Left colon (tissue), 2 donors: Measurements from ENCODE around the gene RPTOR. TPM values are rescaled to one million over a fixed set of nuclear protein-coding genes. Genes with fewer than 3 reads are reported as not detected.

Experiments
- ATAC-seq: fragments of 200-7000 bp; cut with Tn5 transposase; one replicate; pipeline ENCODE4 v1.9.1; 2020; ENCODE audit warnings: mild to moderate bottlenecking, moderate library complexity
- DNase-seq, 2 donors: peaks; one replicate each; pipeline ENCODE4 v3.0.0-alpha.2; 2020
- intact Hi-C, 2 donors: fragments of 100-400 bp; cut with DNase I in 1 of 2; cut with micrococcal nuclease in 1 of 2; formaldehyde crosslinking; loops; one replicate each; pipeline versions ENCODE4 v1.11.2 to v1.14.0; 2022; cut with DNase I, micrococcal nuclease
- total RNA-seq, 2 donors: library from RNA; stranded (reverse); fragmentation: NEBNext Ultra II Directional; extraction: Animal tissue kit (Norgen Biotek cat#: 25700); gene quantifications; one replicate each; pipeline ENCODE4 v1.2.1, GENCODE V29; 2021
- donor health status: DM: no; HTN: no; CAD: no.
- donor health status: DM: yes; HTN: yes; CAD: no.

Gene RPTOR
- total RNA-seq, 2 donors from 2014 or later = 33.4 to 35.7 TPM

DNA sequence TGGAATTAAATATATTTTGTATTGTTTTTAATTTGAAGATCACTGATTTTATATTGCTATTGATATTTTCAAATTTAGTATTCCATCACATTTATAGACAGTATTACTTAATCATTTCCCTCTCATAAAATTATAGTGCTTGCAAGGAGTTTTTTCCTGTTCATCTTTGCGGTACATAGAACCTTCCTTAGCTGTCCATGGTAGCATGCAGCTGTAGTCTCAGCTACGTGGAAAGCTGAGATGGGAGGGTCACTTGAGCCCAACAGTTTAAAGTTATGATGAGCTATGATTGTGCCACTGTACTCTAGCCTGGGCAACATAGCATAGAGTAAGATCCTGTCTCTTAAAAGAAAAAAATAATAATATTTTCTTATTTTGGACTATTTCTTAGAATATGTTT lies 231.2 kb downstream of the RPTOR start:
- intact Hi-C loops = no loop called here
- ATAC-seq = no peak

DNA sequence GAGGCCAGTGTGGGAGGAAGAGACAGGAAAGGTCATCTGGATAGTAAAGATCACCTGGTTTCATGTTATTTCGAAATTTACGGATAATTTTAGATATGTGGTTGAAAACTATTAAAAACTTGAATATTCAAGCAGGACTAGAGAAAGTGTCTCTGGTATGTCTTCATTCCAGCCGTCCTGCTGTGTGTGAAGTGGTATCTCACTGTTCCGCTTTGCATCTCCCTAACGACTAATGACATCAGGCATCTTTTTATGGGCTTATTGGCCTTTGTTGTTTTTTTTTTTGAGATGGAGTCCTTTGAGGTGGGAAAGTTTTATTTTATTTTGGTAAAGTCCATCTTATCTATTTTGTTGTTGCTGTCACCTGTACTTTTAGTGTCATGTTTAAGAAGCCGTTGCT lies 232.6 kb downstream of the RPTOR start:
- intact Hi-C loops = no loop called here
- ATAC-seq = no peak
- no peak for DNase-seq

More for the DNA sequence above, 231.2 kb downstream of the RPTOR start:
- DNase-seq = no peak

DNA sequence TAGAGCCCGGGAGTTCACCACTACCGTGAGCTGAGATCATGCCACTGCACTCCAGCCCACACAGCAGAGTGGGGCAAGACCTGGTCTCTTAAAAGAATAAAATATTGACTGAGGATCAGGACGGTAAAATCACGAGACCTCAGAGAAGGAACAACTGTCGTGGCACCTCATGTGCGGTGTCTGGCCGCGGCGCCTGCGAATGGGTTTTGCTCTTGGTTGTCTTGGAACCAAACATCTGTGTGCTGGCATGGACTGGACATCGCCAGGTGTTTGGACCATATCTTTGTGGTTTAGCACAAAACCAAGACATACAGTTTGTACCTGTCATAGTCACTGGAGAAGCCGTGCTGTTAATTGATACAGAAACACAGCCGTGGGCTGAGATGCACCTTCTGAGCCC lies 234.1 kb downstream of the RPTOR start:
- no peak for ATAC-seq
- intact Hi-C loops = no loop called here
- no peak for DNase-seq

DNA sequence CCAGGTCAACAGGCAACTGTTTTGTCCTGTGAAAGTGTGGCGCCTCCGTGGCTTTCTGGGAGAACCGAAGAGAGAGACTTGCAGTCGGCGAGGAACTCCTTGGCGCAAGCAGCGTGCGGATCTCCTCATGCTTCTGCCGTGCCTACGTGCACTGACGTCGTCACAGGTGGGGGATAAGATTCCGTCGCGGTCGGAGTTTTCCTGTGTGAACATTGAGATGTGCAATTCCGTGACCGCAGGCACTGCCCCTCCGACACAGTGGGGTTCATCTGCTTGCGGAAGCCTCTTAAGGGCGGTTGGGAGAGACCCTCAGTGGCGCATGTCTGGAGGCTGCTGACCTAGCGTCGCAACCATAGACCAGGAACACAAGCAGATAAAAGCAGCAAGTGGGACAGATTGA lies 234.7 kb downstream of the RPTOR start:
- ATAC-seq = no peak
- DNase-seq = no peak
- intact Hi-C loops = no loop called here

DNA sequence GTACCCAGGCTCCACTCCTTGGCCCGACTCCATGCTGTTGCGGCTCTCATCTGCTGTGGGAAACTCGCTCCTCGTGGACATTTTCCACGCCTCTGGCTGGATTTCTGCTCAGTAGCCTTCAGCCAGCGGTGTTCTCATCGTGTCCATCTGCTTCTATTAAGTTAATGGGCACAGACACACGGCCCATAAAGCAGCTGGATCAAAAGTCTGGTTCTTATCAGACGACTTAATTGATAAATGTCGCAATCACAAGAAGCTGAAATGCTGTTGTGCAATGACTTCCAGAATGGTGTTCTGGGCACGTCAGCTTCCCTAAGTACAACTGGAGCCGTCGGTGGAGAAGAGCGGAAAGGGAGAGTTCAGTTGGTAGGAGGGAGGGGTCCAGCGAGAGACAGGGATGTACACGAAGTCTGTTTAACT lies 235.3 kb downstream of the RPTOR start:
- DNase-seq (no peak), ATAC-seq (no peak)
- intact Hi-C loops = no loop called here

DNA sequence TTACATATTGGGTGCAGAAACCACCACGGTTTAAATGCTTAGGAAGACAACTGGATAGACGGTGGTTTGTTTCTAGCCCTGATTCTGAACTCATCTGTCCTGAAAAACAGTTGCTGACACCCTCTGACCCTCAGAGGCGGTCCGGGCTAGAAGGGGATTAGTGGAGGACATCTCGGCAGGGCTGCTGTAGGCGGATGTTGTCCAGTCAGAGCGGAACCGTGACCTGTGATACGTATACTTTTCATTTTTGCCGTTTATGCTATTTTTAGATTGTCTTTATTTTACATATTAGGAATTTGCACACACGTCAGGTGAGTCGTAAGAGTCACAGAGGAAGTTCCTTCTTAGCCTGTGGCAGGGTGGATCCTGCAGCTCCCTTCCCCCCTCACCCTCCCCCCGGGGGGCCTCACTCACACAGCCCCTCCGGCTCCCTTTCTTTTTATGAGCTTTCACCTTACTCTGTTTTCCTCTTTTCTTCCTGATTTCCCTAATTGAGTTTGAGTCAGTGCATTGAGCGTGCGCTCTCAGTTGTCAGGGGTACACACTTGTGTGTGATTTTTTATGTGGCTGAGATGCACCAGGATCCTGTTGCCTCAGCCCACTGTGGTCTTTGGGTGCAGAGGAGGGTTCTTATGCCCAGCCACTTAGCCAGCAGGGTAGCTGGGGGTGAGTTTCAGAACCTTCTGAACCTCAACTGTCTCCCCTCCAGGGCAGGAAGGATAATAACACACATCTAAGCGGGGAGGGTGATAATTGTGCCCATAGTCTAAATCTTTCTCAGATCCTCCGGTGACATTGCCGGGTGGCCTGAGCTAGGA lies 236.0 kb downstream of the RPTOR start:
- intact Hi-C loops = no loop called here
- no peak for DNase-seq
- ATAC-seq = no peak

DNA sequence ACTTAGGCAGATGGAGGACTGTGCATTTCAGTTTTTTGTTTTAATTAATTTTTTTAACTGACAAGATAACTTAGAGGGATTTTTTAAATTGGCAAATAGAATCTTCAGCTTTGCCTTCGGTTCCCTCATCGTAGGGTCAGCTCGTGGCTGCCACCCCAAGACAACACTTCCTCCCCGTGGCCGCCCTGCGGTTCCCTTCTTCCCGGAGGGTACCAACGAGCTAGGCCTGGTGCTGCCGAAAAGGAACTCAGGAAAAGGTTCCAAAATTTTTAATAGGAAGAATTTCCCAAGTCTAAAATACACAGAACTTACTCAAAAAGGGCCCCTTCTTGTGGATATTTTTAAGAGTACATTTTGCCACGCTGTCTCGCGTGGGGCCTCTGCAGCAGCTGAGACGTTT lies 236.6 kb downstream of the RPTOR start:
- DNase-seq (no peak), ATAC-seq (no peak)
- intact Hi-C loops = no loop called here

DNA sequence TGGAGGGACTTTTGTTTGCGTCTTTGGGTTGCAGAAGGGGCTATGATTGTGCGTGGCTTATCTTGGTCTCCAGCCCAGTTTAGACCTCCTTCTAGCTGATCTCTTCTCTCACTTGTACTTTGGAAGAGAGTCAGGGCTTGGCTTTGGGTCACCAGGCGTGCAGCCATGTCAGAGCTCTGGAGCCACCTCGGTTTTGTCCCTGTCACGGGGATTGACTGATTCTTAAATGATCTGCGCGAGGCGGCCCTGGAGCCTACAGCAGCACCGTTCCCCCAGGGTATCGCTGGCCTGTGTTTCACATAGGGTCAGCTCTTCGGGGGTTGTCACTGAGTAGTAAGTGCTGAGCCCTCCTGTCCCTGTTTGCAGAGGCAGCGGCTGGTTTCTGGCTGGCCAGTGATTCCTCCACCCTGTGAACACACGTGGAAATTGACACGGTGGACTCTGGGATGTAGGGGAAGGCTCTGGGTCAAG lies 237.2 kb downstream of the RPTOR start:
- intact Hi-C loops = no loop called here
- no peak for DNase-seq
- ATAC-seq = no peak

DNA sequence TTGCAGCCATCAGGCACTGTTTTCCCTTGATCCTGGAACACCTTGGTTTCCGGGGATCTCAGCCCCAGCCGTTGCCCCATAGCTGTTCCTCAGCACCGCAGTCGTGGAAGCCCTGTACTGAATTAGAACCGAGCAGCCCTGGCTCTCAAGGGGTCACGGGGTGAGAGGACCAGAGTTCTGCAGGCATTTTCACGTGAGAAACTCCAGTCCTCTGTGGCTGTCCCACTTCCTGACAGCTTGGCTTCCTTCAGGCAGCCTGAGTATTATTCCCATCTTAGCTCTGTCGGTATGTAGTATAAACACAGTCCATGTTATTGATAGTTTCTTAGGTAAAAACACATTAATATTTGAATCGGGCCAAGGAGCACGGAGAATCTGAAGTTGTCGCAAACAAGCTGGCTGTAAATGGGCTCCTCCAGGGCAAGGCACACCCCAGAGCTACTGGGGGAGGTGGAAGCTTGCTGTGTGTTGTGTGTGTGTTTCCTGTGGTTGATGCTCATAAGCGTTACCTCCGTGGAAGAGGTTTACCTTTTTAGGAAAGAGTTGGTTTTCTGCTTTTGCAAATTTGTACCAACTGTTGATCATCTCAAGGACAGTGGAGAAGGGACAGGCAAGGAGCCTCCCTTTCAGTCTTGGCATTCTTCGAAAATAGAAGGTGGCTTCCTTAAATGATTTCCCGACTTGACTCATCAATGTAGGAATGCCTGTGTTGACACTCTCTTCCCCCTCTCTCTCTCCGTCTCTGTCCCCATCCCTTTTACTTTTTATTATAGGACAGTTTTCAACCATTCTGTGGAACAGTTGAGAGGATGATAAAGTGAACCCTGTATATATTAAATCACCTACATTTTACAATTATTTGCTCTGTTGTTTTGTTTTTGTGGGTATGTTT lies 238.1 kb downstream of the RPTOR start:
- intact Hi-C loops = no loop called here
- ATAC-seq (no peak), DNase-seq (no peak)

DNA sequence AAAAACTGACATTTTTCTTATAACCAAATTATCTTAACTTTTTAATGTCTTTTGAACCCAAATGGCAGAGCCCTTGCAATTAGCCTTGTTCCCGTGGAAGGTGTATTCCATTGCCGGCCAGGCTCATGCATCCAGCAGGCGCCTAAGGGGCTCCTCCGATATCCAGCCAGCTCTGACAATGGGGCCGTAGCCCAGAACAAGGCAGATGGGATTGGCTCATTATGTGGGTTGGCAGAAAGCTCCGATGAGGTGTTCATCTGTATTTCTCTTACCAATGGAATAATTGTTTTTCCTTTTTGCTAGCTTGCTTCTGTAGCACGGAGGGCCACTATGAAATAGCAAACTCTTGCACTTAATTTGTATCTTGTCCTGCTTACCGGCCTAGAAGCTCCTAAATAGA lies 238.8 kb downstream of the RPTOR start:
- ATAC-seq (no peak), DNase-seq (no peak)
- intact Hi-C loops = no loop called here

DNA sequence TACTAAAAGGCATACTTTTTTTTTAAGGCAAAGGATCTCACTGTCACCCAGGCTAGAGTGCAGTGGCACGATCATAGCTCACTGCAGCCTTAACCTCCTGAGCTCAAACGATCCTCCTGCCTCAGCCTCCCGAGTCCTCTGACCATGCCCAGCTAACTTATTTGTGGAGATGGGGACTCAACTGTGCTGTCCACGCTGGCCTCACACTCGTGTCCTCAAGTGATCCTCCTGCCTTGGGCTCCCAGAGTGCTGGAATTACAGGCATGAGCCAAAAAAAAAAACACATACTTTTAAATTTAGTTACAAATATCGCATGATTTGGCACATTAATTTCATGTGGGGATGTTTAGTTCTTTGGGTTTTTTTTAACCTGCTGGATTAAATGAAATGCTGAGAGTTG lies 239.3 kb downstream of the RPTOR start:
- intact Hi-C loops = no loop called here
- ATAC-seq (no peak), DNase-seq (no peak)

DNA sequence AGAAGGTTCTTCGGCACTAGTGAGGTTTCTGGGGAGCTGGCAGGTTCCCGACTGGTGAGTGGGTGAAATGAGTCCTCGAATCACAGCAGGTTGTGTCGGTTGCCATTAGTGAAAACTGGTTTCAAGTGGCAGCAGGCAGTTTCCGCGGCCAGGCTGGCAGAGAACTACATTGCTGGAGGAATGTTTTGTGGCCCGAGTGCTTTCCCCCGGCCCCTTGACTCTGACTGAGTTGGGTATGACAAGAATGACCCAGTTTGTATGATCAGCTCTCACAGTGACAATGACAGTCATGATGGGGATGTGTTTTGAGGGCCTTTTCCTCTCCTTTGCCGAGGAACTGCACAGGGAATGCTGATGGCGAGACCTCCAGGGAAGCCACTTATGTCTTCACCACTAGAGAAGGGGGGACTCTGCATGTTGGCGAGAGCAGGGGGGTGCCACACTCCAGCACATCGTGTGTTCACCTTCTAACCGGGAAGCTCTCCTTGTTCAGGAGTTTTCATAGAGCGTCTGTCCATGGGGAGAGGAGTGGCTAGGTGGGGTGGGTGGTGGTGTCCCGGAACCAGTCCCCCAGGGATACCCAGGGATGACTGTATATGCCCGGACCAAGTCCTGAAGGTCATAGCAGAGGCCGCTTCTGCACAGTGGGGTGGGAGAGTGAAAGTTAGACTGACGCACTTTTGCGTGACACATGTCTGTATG lies 241.0 kb downstream of the RPTOR start:
- no peak for ATAC-seq
- intact Hi-C loops = no loop called here
- no peak for DNase-seq

DNA sequence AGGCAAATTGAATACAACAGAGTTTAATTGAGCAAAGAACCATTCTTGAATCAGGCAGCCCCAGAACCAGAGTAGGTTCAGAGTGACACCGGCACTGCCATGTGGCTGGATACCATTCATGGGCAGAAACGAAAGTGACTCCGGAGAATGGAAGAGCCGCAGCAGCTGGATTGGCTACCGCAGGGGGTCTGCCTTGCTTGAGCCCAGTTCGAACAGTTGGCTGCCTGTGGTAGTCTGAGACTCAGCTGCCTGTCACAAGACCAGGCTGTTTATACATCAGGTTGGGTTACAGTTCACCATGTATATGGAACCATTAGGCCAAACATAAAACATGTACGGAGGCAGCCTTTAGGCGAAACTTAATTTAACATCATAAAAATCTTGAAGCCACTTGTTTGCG lies 241.8 kb downstream of the RPTOR start:
- no peak for ATAC-seq
- no peak for DNase-seq
- intact Hi-C loops = no loop called here

DNA sequence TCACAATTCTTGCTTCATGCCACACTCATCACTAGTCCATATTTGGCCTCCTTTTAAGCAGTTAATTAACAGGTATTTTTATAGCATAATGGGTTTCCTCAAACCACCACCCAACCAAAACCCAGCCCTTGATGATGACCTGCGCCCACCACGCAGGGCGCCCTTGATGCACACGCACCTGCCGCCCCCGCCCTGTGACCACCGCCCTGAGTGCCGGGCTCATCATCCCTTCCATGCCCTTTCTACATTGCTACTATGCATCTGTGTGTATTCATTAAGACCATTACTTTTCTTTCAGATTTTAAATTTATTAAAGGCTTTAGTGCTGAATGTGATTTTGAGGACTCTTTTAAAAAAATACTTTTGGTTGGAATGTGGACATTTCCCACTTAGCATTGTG lies 242.2 kb downstream of the RPTOR start:
- no peak for ATAC-seq
- intact Hi-C loops = no loop called here
- no peak for DNase-seq

DNA sequence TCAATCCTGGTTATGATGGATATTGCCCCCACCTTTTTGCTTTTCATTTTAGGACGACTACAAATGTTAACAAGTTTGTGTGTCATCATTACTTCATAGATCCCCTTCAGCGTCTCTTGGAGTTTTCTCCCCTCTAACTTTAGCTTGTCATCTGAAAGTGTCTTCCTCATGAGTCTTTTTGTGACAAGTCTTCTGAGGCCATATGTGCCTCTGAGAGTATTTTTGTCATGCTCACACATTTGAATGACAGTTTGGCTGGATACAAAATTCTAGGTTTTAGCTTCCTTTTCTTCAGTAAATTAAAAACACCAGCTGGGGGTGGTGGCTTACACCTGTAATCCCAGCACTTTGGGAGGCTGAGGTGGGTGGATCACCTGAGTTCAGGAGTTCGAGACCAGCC lies 243.2 kb downstream of the RPTOR start:
- DNase-seq = no peak
- intact Hi-C loops = no loop called here
- no peak for ATAC-seq

DNA sequence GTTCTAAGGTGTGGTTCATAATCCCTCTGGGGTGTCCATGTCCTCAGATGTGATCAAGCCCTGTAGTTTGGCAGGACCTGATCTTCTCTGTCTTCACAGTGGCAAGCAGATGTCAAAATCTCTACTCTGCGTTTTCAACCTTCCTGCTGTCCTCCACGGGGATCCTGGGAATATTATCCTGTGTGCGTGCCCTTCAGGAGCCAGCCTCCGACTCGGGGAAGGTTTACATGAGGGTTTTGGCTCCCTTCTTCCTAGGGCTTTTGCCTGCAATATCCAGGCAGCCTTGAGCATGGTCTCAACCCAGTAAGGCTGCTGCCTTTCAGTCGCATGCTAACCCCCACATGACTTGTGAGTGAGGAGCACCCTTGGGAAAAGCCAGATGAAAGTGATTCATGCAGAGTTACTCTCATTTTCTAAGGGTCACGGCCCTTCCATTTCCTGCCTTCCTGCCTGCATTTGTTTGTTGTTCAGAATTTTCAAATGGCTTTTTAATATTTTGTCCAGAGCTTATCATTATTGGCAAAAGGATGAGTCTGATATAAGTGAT lies 244.8 kb downstream of the RPTOR start:
- intact Hi-C loops = no loop called here
- ATAC-seq (no peak), DNase-seq (no peak)

DNA sequence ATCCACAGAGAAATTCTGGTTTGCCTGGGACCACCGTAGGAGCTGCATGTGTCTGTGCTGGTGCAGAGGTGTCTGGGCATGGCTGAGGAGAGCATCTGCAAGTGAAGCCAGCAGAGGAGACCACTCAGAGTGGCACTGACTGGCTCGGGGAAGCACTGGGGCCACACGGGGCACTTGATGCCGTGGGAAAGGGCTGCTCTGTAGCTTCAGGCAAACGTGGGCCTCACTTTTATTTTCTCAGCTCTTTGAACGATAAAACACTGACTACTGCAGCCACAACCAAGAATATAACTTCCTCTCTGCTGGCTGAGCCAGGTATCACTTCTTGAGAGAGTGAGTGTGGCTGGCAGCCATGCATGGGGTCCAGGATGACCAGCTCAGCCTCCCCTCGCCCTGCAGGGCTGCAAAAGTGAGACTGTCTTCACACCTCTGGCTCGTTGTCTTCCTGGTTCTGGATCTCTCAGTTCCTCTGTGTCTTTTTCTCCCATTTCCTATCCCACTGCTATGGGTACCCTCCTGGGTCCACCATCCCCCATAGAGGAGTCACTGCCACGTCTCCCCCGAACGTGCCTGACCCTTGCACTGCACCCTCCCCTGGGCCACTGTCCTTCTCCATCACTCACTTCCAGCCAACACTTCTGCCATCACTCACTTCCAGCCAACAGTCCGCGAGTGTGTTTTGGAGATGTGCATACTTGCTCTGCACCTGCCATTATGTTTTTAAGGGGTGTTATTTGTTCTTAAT lies 245.6 kb downstream of the RPTOR start:
- ATAC-seq (no peak), DNase-seq (no peak)
- intact Hi-C loops = no loop called here

DNA sequence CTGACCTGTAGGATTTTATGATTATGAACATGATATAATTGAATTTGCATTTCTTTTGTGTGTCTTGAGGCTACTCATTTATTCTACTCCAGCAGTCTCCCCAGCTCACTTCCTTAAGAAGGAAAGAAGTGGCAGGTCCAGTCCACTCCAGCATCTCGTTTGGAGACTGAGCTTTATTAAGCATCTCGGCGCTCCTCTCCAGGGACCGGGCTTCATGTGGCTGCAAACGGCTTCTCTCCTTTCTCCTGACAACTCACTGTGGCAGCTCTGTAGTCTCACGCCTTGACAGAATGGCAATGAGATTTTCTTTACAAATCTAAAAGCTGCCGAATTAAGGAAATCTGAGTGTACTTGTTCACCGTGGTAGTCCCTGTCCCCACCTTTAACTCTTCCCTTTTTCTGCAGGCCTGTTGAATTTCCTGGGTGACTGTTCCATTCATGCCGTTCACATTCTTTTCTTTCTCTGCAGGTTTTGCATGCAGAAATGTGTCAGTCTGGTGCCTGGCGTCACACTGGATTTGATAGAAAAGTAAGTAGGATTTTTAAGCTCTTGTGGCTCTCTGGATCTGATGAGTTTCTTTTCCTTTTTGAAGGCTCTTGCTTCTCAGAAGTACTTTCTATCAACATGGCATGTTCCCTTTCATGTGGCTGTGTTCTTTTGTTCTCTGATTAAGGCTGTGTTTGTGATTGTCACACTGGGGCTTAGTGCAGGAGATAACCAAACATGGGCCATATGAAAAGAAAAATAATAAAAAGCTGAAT lies 246.5 kb downstream of the RPTOR start:
- DNase-seq = no peak
- intact Hi-C loops = no loop called here

More for the DNA sequence above, 246.5 kb downstream of the RPTOR start:
- ATAC-seq = no peak
